ENCODE measurements around the gene ASB15. TPM values are rescaled to one million over a fixed set of nuclear protein-coding genes. Genes with fewer than 3 reads are reported as not detected.

The ASB15 gene
- total and polyA plus RNA-seq, 2 of the 8 experiments (the other 6 are each of a cell fraction or from before 2014, with no cell fraction given): not detected

DNA sequence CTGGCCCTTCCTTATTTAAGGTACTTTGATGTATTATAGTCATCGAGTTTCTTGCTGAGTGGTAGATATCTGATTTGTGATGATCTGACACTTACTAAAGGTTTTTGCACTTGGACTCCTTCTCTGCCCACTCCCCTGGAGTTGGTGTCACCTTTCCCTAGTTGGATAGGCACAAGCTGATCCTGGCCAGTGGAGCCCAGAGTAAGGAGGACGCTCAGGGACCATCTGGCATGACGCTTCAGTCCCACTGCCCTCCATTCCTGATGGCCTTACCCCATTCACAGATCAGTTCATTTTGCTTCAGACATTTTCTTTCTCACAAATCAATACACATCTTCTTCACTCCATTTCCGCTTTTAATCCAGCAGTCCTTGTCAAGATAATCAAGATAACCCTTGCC, 20.1 kb downstream of the ASB15 start:
- WGBS, 2 experiments (ENCODE audit: extremely low coverage in 1 of 2, insufficient coverage in 1 of 2, insufficient read length in 1 of 2, insufficient replicate concordance in 2 of 2, low coverage in 1 of 2, low lambda C conversion rate in 2 of 2, missing lambda C conversion rate in 1 of 2): 95 to 100% methylated on average over 1 to 4 of the region's 4 CpGs
- no peak overlapping the region for H3K9ac ChIP-seq (replicated peaks in 1 of 4; ENCODE audit: extremely low read depth in 1 of 4, low read depth in 3 of 4, low read length in 3 of 4)
- POLR2A ChIA-PET (ENCODE audit: partially characterized antibody): no interaction called here
- CTCF ChIA-PET (ENCODE audit: partially characterized antibody): interaction anchor here (0.6 to 1.7 kb wide), 2 partner anchors 61 to 128 kb away, joined by 3 to 4 read pairs; no protein-coding TSS in a partner anchor
- H3K79me2 ChIP-seq (ENCODE audit: control insufficient read depth in 1 of 2, insufficient read depth in 2 of 2, low read length in 2 of 2): no peaks in the 10 kb centered on the region
- H2BK12ac ChIP-seq (ENCODE audit: low read depth, low read length): no peak overlapping the region
- no peak overlapping the region for H2AFZ ChIP-seq (ENCODE audit: low read length)
- no peak overlapping the region for H4K5ac ChIP-seq (ENCODE audit: insufficient read length, low read depth, low read length)
- no peak overlapping the region for H2BK15ac ChIP-seq (ENCODE audit: low read length)
- no peak overlapping the region for H3K18ac ChIP-seq (ENCODE audit: extremely low read depth, low read length)
- H2AK5ac ChIP-seq (ENCODE audit: low read depth, low read length): no peak overlapping the region
- H2BK120ac ChIP-seq (replicated peaks; ENCODE audit: low read depth, low read length): no peak overlapping the region
- H3K4me3 ChIP-seq (ENCODE audit: extremely low read depth in 1 of 4, insufficient read depth in 2 of 4, low read depth in 3 of 4, low read length in 4 of 4): no peak overlapping the region
- H3K14ac ChIP-seq (ENCODE audit: insufficient read length): no peak overlapping the region
- H4K91ac ChIP-seq (replicated peaks; ENCODE audit: insufficient read length, low read length): no peak overlapping the region
- H3K23me2 ChIP-seq (ENCODE audit: low read depth, low read length): no peaks in the 10 kb centered on the region; the same call in 1 of the 2 replicates
- TF ChIP-seq KDM5A (IDR thresholded peaks at IDR 0.05; ENCODE audit: low read length): no peak
- TF ChIP-seq HDAC2 (IDR thresholded peaks at IDR 0.05; ENCODE audit: borderline replicate concordance in 1 of 2, low read depth in 2 of 2, low read length in 2 of 2): no peak
- TF ChIP-seq, protein P1, sequence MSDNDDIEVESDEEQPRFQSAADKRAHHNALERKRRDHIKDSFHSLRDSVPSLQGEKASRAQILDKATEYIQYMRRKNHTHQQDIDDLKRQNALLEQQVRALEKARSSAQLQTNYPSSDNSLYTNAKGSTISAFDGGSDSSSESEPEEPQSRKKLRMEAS (IDR thresholded peaks at IDR 0.05): no peak
- TF ChIP-seq BCL11A (IDR thresholded peaks at IDR 0.05; ENCODE audit: low read depth in 2 of 2, low read length in 2 of 2): no peak
- TF ChIP-seq SIRT6 (IDR thresholded peaks at IDR 0.05; ENCODE audit: low read length): no peak
- no peak for TF ChIP-seq EZH2 (IDR thresholded peaks at IDR 0.05; ENCODE audit: low read depth, low read length, severe bottlenecking)
- TF ChIP-seq RXRA (IDR thresholded peaks at IDR 0.05; ENCODE audit: insufficient read depth, low read depth, low read length): no peak
- FAIRE-seq (no peak), DNase-seq (ENCODE audit: low read depth in 1 of 2, low spot score in 2 of 2) (no peak)
- H3K4me2 ChIP-seq (ENCODE audit: insufficient read depth in 1 of 2, low read depth in 2 of 2, low read length in 2 of 2): no peak overlapping the region
- no peak overlapping the region for H2BK5ac ChIP-seq (ENCODE audit: low read depth, low read length)
- H3K79me1 ChIP-seq (ENCODE audit: low read depth, low read length): no peaks in the 10 kb centered on the region
- no peaks in the 10 kb centered on the region for H3K9me3 ChIP-seq (ENCODE audit: insufficient read depth in 2 of 2, low read depth in 1 of 2, low read length in 1 of 2)
- no peaks in the 10 kb centered on the region for H3K4me1 ChIP-seq (replicated peaks in 1 of 4; ENCODE audit: control insufficient read depth in 3 of 4, insufficient read depth in 4 of 4, low read length in 3 of 4)
- H2BK20ac ChIP-seq (ENCODE audit: low read length): no peak overlapping the region
- no peak overlapping the region for H3K27ac ChIP-seq (ENCODE audit: low read depth, low read length)
- no peaks in the 10 kb centered on the region for H4K20me1 ChIP-seq (replicated peaks in 1 of 2; ENCODE audit: control insufficient read depth in 1 of 2, insufficient read depth in 2 of 2, low read length in 2 of 2)
- H3K23ac ChIP-seq (ENCODE audit: insufficient read length): no peak overlapping the region
- H3K56ac ChIP-seq (replicated peaks; ENCODE audit: insufficient read length, low read depth, low read length): no peak overlapping the region
- H3K36me3 ChIP-seq (ENCODE audit: control insufficient read depth in 2 of 4, insufficient read depth in 4 of 4, low read length in 3 of 4): no peaks in the 10 kb centered on the region
- no peak overlapping the region for H4K8ac ChIP-seq (ENCODE audit: extremely low read depth, insufficient read depth, low read length)
- no peaks in the 10 kb centered on the region for H3K27me3 ChIP-seq (replicated peaks in 1 of 4; ENCODE audit: control insufficient read depth in 3 of 4, extremely low read depth in 1 of 4, insufficient read depth in 3 of 4, low read length in 3 of 4)
- H3K4ac ChIP-seq (replicated peaks; ENCODE audit: insufficient read length, low read depth, low read length): no peak overlapping the region
